Measurements from ENCODE around the gene BRS3. TPM values are rescaled to one million over a fixed set of nuclear protein-coding genes. Genes with fewer than 3 reads are reported as not detected.
A peak's percentile ranks its signal among the peaks of the same experiment; 100 is the strongest.

BRS3 gene
- total RNA-seq, 1 experiment from 2014 or later: not detected

DNA sequence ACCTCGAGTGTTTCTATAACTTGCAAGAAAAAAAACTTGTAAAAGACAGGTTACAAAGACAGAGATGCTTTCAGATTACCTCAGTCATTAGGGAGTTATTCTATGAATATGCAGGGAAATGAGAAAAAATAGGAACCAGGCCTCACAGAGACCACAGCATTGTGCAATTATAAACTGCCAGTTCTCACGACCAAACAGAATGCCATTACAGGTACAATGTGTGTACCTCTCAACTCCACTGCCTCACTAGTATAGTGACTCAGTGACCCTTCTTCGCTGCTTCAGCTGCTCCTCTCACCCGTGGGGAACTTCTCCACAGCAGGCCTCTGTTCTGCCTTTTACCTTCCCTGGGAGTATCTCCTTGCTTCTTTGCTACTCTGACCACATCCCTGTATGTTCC, 7.3 kb downstream of the BRS3 start:
- no peak for DNase-seq (ENCODE audit: low read depth)

DNA sequence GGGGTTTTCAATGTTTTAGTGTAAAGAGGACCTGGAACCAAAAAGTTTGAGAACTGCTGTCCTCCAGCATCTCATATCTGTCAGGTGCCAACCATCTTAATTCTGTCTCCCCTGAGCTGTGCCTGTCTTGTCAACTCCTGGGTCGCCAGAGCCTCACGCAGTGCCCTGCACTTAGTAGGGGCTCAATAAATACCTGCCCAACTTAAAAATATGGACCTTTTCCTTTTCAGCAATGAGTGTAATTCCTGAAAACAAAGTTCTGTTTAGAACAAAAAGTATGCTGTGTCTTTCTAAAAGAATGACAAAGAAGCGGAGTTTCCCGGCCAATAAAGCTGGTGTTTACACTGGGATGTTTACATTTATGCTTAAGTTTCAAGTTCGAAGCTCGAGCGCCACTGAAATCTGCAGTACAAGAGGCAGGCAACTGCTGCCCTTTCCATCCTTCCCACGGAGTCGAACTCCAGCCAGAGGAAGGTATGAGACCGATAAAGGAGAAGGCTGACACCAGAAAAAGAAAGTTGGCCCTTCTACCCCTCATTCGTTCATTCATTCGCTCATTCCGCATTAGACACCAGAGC, 8.5 kb downstream of the BRS3 start:
- no peak for DNase-seq (ENCODE audit: low read depth)

DNA sequence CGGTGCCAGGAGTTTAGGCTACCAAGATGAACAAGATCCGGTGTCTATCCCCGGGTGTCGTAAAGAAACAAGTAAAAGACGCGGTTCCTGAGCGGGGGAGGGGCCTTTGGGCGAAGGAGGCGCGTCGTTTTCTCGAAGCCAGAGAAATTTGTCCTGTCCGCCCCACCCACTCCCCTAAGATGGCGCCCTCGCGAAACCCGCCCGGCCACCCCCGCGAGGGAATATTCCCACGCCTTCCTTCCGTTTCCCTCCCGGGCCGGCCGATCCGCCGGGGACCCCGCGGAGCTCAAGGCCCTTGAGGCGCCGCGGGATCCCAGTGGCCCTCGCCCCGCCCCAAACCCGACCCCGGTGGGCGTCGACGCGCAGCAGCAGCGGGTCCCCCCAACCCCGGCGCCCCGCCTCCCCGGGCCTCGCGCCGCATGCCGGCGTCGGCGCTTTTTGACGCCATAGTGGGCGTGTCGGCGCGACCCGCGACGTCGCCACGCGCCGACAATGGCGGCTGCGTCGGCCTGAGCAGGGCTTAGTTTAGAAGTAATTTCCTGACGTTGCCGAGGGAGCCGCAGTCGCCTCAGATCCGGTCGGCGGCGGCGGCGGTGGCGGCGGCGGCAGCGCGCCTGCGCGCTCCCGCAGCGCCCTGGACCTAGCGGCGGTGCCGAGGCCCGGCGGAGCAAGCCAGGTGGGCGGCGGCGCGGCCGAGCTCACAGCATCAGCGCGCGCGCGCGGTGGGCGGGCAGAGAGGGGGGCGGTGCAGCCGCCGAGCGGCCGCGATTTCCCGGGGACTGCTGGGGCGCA, 9.2 kb downstream of the BRS3 start:
- DNase-seq (ENCODE audit: low read depth): peak; percentile 85

DNA sequence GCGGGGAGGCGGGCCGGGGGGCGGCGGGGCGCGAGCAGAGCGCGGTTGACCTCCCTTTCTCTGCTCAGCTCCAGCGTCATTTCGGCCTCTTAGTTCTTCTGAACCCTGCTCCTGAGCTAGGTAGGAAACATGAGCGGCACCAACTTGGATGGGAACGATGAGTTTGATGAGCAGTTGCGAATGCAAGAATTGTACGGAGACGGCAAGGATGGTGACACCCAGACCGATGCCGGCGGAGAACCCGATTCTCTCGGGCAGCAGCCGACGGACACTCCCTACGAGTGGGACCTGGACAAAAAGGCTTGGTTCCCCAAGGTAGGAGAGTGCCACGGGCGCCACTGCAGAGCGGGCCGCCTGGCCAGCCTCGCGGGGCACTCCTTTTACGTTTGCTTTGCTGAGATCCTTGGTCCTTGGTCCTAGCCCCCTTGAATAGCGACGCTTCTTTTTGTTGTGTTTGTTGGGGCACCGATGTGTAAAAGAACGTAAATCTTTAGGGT, 9.9 kb downstream of the BRS3 start, which contains the start of gene HTATSF1:
Gene HTATSF1 (plus strand): TSS at position 37 of the 497 bp plus-strand sequence. CDS start 93 bp downstream, at position 130.
- DNase-seq (ENCODE audit: low read depth): no peak

DNA sequence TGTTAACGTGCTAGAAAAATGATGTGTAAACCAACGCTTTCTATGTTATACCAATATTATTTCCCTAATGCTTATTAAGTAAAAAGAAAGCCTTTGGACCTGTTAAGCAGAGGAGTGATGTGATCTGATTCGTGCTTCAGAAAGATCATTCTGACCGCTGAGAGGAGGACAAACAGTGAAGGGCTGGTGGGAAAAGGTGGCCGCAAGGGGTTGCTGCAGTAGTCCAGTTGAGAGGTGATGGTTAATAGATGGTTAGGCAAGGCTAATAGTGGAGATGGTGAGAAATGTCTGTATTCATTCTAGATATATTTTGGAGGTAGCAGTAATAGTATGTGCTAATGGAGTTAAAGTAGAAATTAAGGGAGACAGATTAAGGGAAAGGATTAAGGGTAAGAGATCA, 31.3 kb downstream of the BRS3 start:
- no peak for DNase-seq (ENCODE audit: low read depth)

DNA sequence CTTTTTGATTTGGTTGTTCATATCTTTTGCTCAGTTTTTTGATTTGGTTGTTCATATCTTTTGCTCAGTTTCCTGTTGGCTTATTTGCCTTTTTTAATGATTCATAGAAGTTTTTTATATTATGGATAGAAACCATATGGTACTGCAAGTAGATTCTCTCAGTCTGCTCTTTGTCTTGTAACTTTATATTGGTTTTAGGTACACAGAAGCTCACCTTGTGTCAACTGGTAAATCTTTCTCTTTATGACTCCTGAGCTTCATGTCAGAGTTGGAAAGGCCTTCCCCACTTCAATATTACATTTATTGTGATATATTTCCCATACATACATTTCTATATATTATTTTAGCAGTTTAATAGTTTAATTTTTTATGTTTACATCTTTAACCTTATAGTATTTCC, 36.0 kb downstream of the BRS3 start:
- no peak for DNase-seq (ENCODE audit: low read depth)

DNA sequence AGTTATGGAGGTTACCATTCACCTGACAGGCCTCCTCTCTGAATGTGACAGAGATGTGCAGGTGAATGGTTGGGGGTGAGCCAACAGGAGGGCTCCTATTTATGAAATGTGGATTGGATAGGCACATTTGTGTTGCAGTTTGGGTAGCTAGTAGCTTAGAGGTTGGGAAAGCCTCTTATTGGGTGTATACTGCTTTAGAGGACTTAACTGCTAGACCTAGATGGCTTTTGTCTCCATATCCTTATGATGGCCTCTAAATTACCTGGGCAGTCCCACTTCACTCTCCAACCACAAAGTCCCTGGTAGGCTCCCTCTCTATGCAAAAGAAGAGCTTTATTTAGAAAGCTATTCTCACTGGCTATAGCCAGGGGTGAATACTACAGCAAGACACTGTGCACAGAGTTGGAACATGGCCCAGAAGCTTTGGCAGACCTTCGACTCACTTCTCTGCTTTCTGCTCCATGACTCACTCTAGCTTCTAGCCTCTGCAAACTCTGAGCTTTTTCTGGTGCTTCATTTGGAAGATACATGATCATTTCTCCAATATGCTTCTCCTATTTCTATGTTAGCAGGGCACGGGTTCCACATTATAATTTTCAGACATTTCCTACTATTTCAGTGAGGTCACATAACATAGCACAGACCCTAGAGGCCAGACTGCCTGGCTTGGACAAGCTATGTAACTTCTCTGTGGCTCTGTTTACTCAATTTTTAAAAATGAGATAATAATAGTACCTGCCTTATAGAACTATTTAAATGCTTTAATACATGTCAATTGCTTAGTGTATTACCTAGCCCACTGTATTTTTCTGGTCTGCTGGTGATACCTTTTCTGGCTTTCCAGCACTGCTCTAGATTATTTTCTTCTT, 38.2 kb downstream of the BRS3 start:
- DNase-seq (ENCODE audit: low read depth): peak; percentile 80

DNA sequence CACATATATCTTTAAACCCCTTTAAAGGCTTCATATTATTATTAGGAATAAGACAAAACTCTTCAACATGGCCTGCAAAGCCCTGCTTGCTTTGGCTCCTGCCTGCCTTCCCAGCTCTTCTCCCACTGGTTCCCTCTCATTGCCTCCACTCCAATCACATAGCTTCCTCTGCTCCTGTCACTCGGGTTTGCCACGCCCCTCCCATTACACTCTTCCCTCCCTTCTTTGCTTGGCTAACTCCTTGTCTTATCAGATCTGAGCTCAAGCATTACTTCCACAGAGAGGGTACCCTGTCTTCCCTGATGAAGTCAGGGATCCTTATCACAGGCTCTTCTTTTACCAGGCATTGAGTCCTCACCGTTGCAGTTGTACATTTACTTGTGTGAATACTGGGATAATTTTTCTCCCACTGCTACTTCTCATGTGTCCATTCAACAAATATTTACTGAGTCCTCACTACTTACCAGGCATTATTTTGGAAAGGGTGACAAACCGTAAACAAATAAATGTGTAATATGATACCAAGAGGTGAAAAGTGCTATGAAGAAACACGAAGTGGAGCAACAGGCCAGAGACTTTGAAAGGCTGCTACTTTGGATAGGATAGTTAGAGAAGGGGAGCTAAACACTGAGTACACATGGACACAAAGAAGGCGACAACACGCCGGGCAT, 41.0 kb downstream of the BRS3 start:
- DNase-seq (ENCODE audit: low read depth): peak; percentile 24

DNA sequence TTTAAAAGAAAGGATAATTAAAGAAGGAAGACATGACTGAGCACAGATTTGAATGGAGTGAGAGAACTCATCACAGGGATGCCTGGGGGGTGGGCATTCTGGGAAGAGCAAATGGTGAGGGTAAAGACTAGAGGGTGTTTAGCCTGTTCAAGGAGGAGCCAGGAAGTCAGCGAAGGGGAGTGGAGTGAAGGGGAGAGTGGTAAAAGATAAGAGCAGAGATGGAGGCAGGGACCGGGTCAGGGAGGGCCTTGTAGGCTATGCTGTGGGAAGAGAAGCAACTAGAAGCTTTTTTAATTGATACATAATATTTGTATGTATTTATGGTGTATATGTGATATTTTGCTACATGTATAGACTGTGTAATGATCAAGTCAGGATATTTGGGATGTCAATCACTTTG, 42.0 kb downstream of the BRS3 start:
- peak; percentile 1 for DNase-seq (ENCODE audit: low read depth)

DNA sequence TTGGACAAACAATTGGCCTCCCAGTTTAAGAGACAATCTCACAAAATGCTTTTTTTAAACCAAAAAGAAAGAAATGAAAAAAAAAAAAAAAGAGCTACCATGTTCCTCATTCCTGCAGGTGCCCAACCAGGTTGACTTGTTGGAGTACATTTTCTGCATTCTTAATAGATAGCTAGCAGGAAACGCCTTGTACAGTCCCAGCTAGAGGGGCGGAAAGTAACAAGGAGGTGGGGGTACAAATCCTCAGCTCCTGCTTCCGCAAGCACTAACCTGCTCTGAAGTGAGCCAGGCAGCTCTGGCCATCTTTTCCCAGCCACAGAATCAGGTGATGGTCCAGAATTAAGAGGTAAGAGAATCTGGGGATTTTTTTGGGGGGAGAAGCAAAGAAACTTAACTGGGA, 44.2 kb downstream of the BRS3 start, which contains the start of gene VGLL1:
Gene VGLL1 (plus strand): TSS at position 265 of the 400 bp plus-strand sequence. CDS start 3,806 bp downstream, outside the sequence.
- no peak for DNase-seq (ENCODE audit: low read depth)

DNA sequence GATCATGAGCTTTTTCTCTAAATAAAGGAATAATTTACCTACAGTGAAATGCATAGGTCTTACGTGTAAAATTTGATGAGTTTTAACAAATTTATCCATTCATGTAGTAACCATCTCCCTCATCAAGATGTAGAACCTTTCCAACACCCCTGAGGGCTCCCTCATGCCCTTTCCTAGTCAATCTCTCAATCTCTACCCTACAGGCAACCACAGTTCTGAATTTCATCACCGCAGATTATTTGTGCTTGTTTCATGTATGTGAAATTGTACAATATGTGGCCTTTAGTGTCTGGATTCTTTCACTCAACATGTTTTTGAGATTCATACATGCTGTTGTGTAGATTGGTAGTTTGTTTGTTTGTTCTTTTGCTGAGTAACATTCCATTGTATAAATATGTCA, 46.4 kb downstream of the BRS3 start:
- DNase-seq (ENCODE audit: low read depth): no peak

DNA sequence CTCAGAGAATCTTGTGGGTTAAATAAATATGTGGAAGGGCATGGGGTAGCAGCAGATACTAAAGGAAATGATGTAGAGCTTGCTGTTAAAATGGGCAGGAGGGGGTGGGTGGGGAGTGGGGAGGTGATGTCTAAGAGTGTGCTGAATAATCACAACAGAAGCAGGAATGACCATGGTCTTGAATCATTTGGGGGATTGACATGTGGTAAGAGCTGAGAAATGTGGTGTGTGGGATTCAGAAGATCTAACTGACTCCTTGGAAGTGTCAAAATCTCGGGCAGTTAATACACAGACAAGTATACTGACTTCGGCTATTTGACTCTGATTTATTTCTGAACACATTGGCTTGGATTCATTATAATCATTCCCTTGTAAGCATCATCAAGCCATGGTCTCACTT, 51.1 kb downstream of the BRS3 start:
- no peak for DNase-seq (ENCODE audit: low read depth)

DNA sequence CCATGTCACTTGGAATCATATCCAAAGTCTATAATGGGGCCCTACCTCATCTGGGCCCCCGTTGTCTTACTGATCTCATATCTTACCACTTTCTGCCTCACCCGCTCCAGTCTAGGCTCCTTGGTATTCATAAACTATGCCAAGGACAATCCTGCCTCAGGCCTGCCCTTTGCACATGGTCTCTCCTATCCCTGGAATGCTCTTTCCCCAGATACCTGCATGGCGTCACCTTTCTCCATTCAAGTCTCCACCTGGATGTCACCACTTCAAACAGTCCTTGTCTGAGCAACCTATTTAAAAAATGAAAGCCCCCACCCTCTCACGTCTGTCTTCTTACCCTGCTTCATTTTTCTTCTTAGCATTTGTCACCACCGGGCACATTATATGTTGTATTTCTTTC, 52.5 kb downstream of the BRS3 start:
- no peak for DNase-seq (ENCODE audit: low read depth)

DNA sequence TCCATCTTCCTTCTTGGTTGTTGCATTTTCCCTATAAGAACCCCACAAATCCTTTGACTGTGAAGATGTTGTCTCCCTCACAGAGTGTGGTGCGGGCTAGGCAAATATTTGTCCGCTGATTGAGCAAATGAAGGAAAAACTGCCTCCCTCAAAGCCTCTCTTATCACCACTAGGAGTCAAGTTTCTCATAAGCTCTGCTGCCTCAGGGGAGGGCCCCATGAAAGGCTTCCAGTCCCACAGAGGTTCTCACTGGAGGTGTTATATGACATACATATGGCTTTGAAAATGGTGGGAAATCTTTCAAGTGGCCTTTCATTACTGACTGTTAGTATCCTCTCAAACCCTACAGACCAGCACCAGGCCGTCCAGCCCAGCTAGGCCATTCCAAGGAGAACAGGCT, 53.5 kb downstream of the BRS3 start:
- DNase-seq (ENCODE audit: low read depth): peak; percentile 45

DNA sequence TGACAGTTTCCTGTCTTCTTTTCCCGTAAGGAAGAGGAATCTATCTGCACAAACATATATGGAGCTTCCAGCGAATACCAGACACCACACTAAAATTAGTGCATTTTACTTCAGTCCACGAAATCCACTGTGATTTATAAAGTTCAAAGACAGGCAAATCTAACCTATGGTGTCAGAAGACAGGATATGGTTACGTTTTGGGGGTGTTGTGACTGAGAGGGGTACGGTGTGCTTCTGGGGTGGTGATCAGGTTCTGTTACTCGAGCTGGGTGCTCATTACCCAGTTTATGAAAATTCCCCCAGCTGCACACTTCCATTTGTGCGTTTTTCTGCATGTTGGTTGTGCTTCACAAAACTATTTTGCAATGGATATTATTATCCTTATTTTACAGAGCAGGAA, 54.5 kb downstream of the BRS3 start:
- no peak for DNase-seq (ENCODE audit: low read depth)

Other genes starting within 250 kb of the BRS3 start
- gene MAP7D3, start 236.5 kb upstream of the BRS3 start, total RNA-seq (2014; rRNA removed; shearing (Covaris generic)): 14.1 and 17.7 TPM in 2 replicates
- not detected in 2 replicates for gene ADGRG4, start 187.0 kb upstream of the BRS3 start, total RNA-seq (2014; rRNA removed; shearing (Covaris generic))
- gene HTATSF1, start 9.6 kb downstream of the BRS3 start, total RNA-seq (2014; rRNA removed; shearing (Covaris generic)): 73.5 and 97.5 TPM in 2 replicates
- not detected in 2 replicates for gene VGLL1, start 44.3 kb downstream of the BRS3 start, total RNA-seq (2014; rRNA removed; shearing (Covaris generic))
- gene CD40LG, start 160.2 kb downstream of the BRS3 start, total RNA-seq (2014; rRNA removed; shearing (Covaris generic)): not detected in 2 replicates